SK-N-SH (cell line): ENCODE measurements around the gene ADAMTS1. TPM values are rescaled to one million over a fixed set of nuclear protein-coding genes. Genes with fewer than 3 reads are reported as not detected.

ENCODE experiments used
- CTCF ChIA-PET: fragments of 300-600, 350-600 bp; formaldehyde crosslinking; extraction: SDS; loops from one replicate; lab custom pipeline; 2021; lab: Yijun Ruan, JAX
- POLR2A ChIA-PET: fragments of 350-600 bp; sonication (Branson Sonifier 250); formaldehyde crosslinking; extraction: SDS; loops from one replicate; lab custom pipeline; 2020; ENCODE audit warnings: antibody characterized with exemption, inconsistent platforms; lab: Yijun Ruan, JAX
- DNase-seq: peaks from one replicate; pipeline ENCODE4 v3.0.0; 2012
- H2AFZ ChIP-seq: fragments of 200-600 bp; sonication (generic); 2 replicates; pipeline ENCODE4 v1.8.1; 2016; ENCODE audit warnings: antibody characterized with exemption, mild to moderate bottlenecking, low read depth
- H3F3A ChIP-seq: fragments of 200-600 bp; sonication (generic); replicated peaks from 2 replicates; pipeline ENCODE3; 2016; ENCODE audit warnings: antibody characterized with exemption, mild to moderate bottlenecking; ENCODE audit not compliant: insufficient read depth
- H3K27ac ChIP-seq, 2 experiments: fragments of 200-500 bp in 1 of 2; fragments of 200-600 bp in 1 of 2; sonication (Bioruptor generic) in 1 of 2; sonication (generic), shearing (Covaris generic) in 1 of 2; 2 replicates each; pipeline versions ENCODE4 v1.5.1 to v1.6.1; 2014 to 2016; ENCODE audit warnings: low read depth in 2 of 2, inconsistent platforms in 1 of 2, low read length in 1 of 2, mild to moderate bottlenecking in 1 of 2, mixed read lengths in 1 of 2
- H3K27me3 ChIP-seq: fragments of 200-600 bp; sonication (generic), shearing (Covaris generic); 2 replicates; pipeline ENCODE4 v1.6.1; 2016; ENCODE audit warnings: mixed run types; ENCODE audit not compliant: insufficient read depth
- H3K36me3 ChIP-seq, 2 experiments: fragments of 200-500 bp in 1 of 2; fragments of 200-600 bp in 1 of 2; sonication (Bioruptor generic) in 1 of 2; sonication (generic) in 1 of 2; replicated peaks in 1 of 2; 2 replicates each; pipeline versions ENCODE3 to v1.5.1; 2014 to 2016; ENCODE audit warnings: low read length in 1 of 2, mild to moderate bottlenecking in 1 of 2; ENCODE audit not compliant: insufficient read depth in 2 of 2, control insufficient read depth in 1 of 2
- H3K4me1 ChIP-seq, 2 experiments: fragments of 200-500 bp in 1 of 2; fragments of 200-600 bp in 1 of 2; sonication (Bioruptor generic) in 1 of 2; sonication (generic), shearing (Covaris generic) in 1 of 2; 2 replicates each; pipeline versions ENCODE4 v1.5.1 to v1.6.1; 2014 to 2016; ENCODE audit warnings: low read depth in 1 of 2, low read length in 1 of 2, mixed run types in 1 of 2; ENCODE audit not compliant: insufficient read depth in 2 of 2, control insufficient read depth in 1 of 2
- H3K4me2 ChIP-seq: fragments of 200-600 bp; sonication (generic), shearing (Covaris generic); 2 replicates; pipeline ENCODE4 v1.6.1; 2017; ENCODE audit warnings: mixed run types
- H3K4me3 ChIP-seq, 2 experiments: fragments of 200-500 bp in 1 of 2; fragments of 200-600 bp in 1 of 2; sonication (Bioruptor generic) in 1 of 2; sonication (generic), shearing (Covaris generic) in 1 of 2; 2 replicates each; pipeline versions ENCODE4 v1.5.1 to v1.8.1; 2014 to 2016; ENCODE audit warnings: low read depth in 2 of 2, inconsistent platforms in 1 of 2, low read length in 1 of 2, mild to moderate bottlenecking in 1 of 2, mixed read lengths in 1 of 2, moderate library complexity in 1 of 2
- H3K79me2 ChIP-seq: fragments of 200-600 bp; sonication (generic); 2 replicates; pipeline ENCODE4 v1.8.1; 2017; ENCODE audit warnings: mild to moderate bottlenecking; ENCODE audit not compliant: insufficient read depth
- H3K9ac ChIP-seq: fragments of 200-600 bp; sonication (generic); 2 replicates; pipeline ENCODE4 v1.6.1; 2017; ENCODE audit warnings: mixed run types
- H3K9me2 ChIP-seq: fragments of 200-600 bp; sonication (generic); 2 replicates; pipeline ENCODE4 v1.6.1; 2017; ENCODE audit warnings: mixed run types
- H3K9me3 ChIP-seq: fragments of 200-600 bp; sonication (generic); 2 replicates; pipeline ENCODE4 v1.6.1; 2017; ENCODE audit warnings: mixed run types, mild to moderate bottlenecking, moderate library complexity
- H4K20me1 ChIP-seq: fragments of 200-600 bp; sonication (generic); 2 replicates; pipeline ENCODE4 v1.6.1; 2017; ENCODE audit warnings: mild to moderate bottlenecking, mixed run types; ENCODE audit not compliant: insufficient read depth
- ELF1 ChIP-seq: IDR thresholded peaks from 2 replicates; pipeline ENCODE4 v1.4.0; 2012
- EP300 ChIP-seq, 2 experiments: IDR thresholded peaks; 2 replicates each; pipeline versions ENCODE4 v1.4.0 to v1.6.1; 2012; ENCODE audit warnings: borderline replicate concordance in 1 of 2, low read depth in 1 of 2, low read length in 1 of 2
- EZH2phosphoT487 ChIP-seq: fragments of 200-600 bp; sonication (generic); IDR thresholded peaks from 2 replicates; pipeline ENCODE4 v1.6.1; 2017; ENCODE audit warnings: low read depth, mixed run types, mild to moderate bottlenecking, antibody characterized with exemption, moderate library complexity, borderline replicate concordance
- FOSL2 ChIP-seq: IDR thresholded peaks from 2 replicates; pipeline ENCODE4 v1.4.0; 2012; ENCODE audit warnings: low read depth, mild to moderate bottlenecking, moderate library complexity, borderline replicate concordance
- FOXJ3 ChIP-seq: sonication (generic); formaldehyde crosslinking; IDR thresholded peaks from 2 replicates; pipeline ENCODE4 v1.5.1; 2020; ENCODE audit warnings: mild to moderate bottlenecking, missing genetic modification reagents
- FOXM1 ChIP-seq: IDR thresholded peaks from 2 replicates; pipeline ENCODE4 v1.4.0; 2012; ENCODE audit warnings: low read depth, mild to moderate bottlenecking
- JUND ChIP-seq: IDR thresholded peaks from 2 replicates; pipeline ENCODE4 v1.4.0; 2012
- NFIC ChIP-seq: IDR thresholded peaks from 2 replicates; pipeline ENCODE4 v1.4.0; 2012; ENCODE audit warnings: borderline replicate concordance
- NRF1 ChIP-seq: IDR thresholded peaks from 2 replicates; pipeline ENCODE4 v1.6.1; 2012; ENCODE audit warnings: low read depth, mild to moderate bottlenecking, low read length
- PBX3 ChIP-seq: IDR thresholded peaks from 2 replicates; pipeline ENCODE4; 2012
- POLR2AphosphoS5 ChIP-seq: IDR thresholded peaks from 2 replicates; pipeline ENCODE4 v1.6.1; 2012; ENCODE audit warnings: low read depth, low read length
- REST ChIP-seq: IDR thresholded peaks from 2 replicates; pipeline ENCODE4 v1.6.1; 2012; ENCODE audit warnings: mild to moderate bottlenecking, low read depth, low read length, moderate library complexity
- RFX5 ChIP-seq: IDR thresholded peaks from 2 replicates; pipeline ENCODE4 v1.6.1; 2012; ENCODE audit warnings: mild to moderate bottlenecking, improper control_type of control experiment, low read length
- RXRA ChIP-seq: IDR thresholded peaks from 2 replicates; pipeline ENCODE4 v1.4.0; 2012; ENCODE audit warnings: low read depth, mild to moderate bottlenecking, borderline replicate concordance
- SMC3 ChIP-seq: IDR thresholded peaks from 2 replicates; pipeline ENCODE4 v1.6.1; 2012; ENCODE audit warnings: low read depth, low read length, improper control_type of control experiment
- TCF12 ChIP-seq: IDR thresholded peaks from 2 replicates; pipeline ENCODE4 v1.4.0; 2012
- YY1 ChIP-seq: IDR thresholded peaks from 2 replicates; pipeline ENCODE4 v1.4.0; 2012; ENCODE audit warnings: low read depth, mild to moderate bottlenecking
- WGBS: methylation state at CpG from one replicate; pipeline ENCODE4 v1.1.6; 2017; ENCODE audit warnings: low lambda C conversion rate; 5-methylcytosine and 5-hydroxymethylcytosine counted together
- polyA plus RNA-seq, 3 experiments: library from polyadenylated mRNA; depleted of rRNA; stranded (reverse); fragments of >200 nt; gene quantifications; 2 replicates each; pipeline ENCODE4 v1.2.3, GENCODE V29; 2012

ADAMTS1 gene
- polyA plus RNA-seq, 1 of the 3 experiments (the other 2 are of a cell fraction): 137 TPM

- Histone ChIP-seq H3K27ac (no peak overlapping the region), H3K4me3 (no peak overlapping the region), H3K27me3 (no peaks in the 10 kb centered on the region), H4K20me1 (no peaks in the 10 kb centered on the region), H3F3A (no peaks in the 10 kb centered on the region), H2AFZ (no peak overlapping the region), H3K36me3 (no peaks in the 10 kb centered on the region), H3K79me2 (no peaks in the 10 kb centered on the region), H3K4me1 (no peaks in the 10 kb centered on the region), H3K9ac (no peak overlapping the region), H3K9me2 (no peaks in the 10 kb centered on the region), H3K4me2 (no peak overlapping the region), H3K9me3 (no peaks in the 10 kb centered on the region)
- ChIA-PET CTCF (no interaction called here), POLR2A (interaction anchor here (0.7 kb wide), 1 partner anchor 999 kb away, joined by 3 read pairs; no protein-coding TSS in a partner anchor)
- 63% methylated on average over 8 of the region's 8 CpGs for WGBS
- TF ChIP-seq NRF1 (no peak), JUND (no peak), REST (no peak), TCF12 (no peak), YY1 (no peak), FOSL2 (no peak), POLR2AphosphoS5 (no peak), EZH2phosphoT487 (no peak), EP300 (IDR thresholded peaks at IDR 0.05; ENCODE audit: borderline replicate concordance in 1 of 2, low read depth in 1 of 2, low read length in 1 of 2) (no peak), RXRA (no peak)
- DNase-seq: no peak
Measured at GRCh38 chr21:26813426-26813998, 31.7 kb downstream of the ADAMTS1 start.

GRCh38 chr21:26812173-26812572 is 33.0 kb downstream of the ADAMTS1 start:
- Histone ChIP-seq H3K36me3 (no peaks in the 10 kb centered on the region), H3F3A (no peaks in the 10 kb centered on the region), H3K27ac (no peak overlapping the region), H3K4me1 (no peaks in the 10 kb centered on the region), H3K9ac (no peak overlapping the region), H3K4me3 (no peak overlapping the region), H3K79me2 (no peaks in the 10 kb centered on the region), H3K9me2 (no peaks in the 10 kb centered on the region), H2AFZ (no peak overlapping the region), H3K9me3 (no peaks in the 10 kb centered on the region), H4K20me1 (no peaks in the 10 kb centered on the region), H3K27me3 (no peaks in the 10 kb centered on the region), H3K4me2 (no peak overlapping the region)
- no peak for DNase-seq
- 49% methylated on average over 1 of the region's 1 CpG for WGBS
- ChIA-PET POLR2A (no interaction called here), CTCF (no interaction called here)
- no peak for TF ChIP-seq SMC3
- TF ChIP-seq JUND: no peak
- TF ChIP-seq NRF1: no peak
- no peak for TF ChIP-seq FOXM1
- TF ChIP-seq RFX5: no peak
- TF ChIP-seq PBX3: no peak
- TF ChIP-seq FOSL2: no peak
- no peak for TF ChIP-seq NFIC
- TF ChIP-seq FOXJ3: no peak
- TF ChIP-seq ELF1: no peak
- TF ChIP-seq EP300 (IDR thresholded peaks at IDR 0.05; ENCODE audit: borderline replicate concordance in 1 of 2, low read depth in 1 of 2, low read length in 1 of 2): no peak
